ENCODE measurements around the gene ASXL2.
"Not testable (repeated sequence)": the region's sequence is repeated elsewhere in the genome, so short reads cannot be mapped to it uniquely, and the experiment has no call there.

DNA sequence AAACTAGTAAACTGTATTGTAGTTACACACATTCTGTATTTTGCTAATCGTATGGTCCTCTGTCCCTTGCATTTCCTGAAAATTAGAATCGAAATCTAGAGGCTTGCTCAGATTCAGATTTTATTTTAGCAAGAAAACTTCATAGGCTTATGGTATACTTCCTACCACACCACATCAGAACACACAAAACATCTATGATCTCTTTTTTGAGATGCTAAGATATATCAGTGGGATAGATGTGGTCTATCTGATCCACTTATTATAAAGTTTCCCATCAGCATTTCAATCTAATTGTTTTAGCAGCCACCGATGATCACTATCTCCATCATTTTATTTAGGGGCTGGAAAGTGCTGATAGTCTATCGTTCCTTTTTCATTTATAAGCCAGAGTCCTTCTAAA is 27.9 kb downstream of the ASXL2 start:
- not testable (repeated sequence) for TF ChIP-seq CEBPB (IDR thresholded peaks at IDR 0.05; ENCODE audit: borderline replicate concordance, low read depth, low read length); EZH2 (conservative IDR thresholded peaks at IDR 0.05; ENCODE audit: low read depth, low read length); MXI1 (IDR thresholded peaks at IDR 0.05; ENCODE audit: borderline replicate concordance, low read depth, low read length); TGIF2 (CRISPR knock-in tag; IDR thresholded peaks at IDR 0.05); PCBP2 (optimal IDR thresholded peaks at IDR 0.05; ENCODE audit: low read depth, low read length, poor library complexity, severe bottlenecking); SIN3A (IDR thresholded peaks at IDR 0.05; ENCODE audit: borderline replicate concordance, low read depth, low read length)
- TF ChIP-seq, protein P1, sequence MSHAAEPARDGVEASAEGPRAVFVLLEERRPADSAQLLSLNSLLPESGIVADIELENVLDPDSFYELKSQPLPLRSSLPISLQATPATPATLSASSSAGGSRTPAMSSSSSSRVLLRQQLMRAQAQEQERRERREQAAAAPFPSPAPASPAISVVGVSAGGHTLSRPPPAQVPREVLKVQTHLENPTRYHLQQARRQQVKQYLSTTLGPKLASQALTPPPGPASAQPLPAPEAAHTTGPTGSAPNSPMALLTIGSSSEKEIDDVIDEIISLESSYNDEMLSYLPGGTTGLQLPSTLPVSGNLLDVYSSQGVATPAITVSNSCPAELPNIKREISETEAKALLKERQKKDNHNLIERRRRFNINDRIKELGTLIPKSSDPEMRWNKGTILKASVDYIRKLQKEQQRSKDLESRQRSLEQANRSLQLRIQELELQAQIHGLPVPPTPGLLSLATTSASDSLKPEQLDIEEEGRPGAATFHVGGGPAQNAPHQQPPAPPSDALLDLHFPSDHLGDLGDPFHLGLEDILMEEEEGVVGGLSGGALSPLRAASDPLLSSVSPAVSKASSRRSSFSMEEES (CRISPR knock-in tag; IDR thresholded peaks at IDR 0.05): not testable (repeated sequence)
- TF ChIP-seq, protein P2, sequence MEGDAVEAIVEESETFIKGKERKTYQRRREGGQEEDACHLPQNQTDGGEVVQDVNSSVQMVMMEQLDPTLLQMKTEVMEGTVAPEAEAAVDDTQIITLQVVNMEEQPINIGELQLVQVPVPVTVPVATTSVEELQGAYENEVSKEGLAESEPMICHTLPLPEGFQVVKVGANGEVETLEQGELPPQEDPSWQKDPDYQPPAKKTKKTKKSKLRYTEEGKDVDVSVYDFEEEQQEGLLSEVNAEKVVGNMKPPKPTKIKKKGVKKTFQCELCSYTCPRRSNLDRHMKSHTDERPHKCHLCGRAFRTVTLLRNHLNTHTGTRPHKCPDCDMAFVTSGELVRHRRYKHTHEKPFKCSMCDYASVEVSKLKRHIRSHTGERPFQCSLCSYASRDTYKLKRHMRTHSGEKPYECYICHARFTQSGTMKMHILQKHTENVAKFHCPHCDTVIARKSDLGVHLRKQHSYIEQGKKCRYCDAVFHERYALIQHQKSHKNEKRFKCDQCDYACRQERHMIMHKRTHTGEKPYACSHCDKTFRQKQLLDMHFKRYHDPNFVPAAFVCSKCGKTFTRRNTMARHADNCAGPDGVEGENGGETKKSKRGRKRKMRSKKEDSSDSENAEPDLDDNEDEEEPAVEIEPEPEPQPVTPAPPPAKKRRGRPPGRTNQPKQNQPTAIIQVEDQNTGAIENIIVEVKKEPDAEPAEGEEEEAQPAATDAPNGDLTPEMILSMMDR (CRISPR knock-in tag; IDR thresholded peaks at IDR 0.05): not testable (repeated sequence)
